ENCODE data around the gene RNPS1.
"Not testable (repeated sequence)": the region's sequence is repeated elsewhere in the genome, so short reads cannot be mapped to it uniquely, and the experiment has no call there.

RNPS1 gene

DNA sequence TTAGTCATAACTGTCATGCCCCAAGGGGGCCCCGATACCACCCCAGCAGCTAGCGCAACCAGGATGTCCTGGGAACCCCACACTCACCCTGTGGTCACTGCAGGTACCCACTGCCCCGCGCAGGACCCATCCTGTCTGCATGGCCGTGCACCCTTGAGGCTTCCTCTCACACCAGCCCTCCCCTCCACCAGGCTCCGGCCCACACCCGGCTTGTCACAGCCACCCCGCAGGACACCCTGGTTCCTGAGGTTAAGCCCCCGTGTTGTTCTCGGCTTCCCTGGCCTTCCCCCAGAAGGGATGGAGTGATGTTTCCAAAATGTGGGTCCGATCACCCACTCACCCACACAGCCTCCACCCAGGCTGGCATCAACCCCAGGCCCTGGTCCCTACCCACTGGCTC, 24.1 kb downstream of the RNPS1 start:
- no peak overlapping the region for H3K27ac Mint-ChIP-seq (ENCODE audit: low read depth)
- H3K4me1 Mint-ChIP-seq = no peaks in the 10 kb centered on the region
- no peak overlapping the region for H3K4me3 Mint-ChIP-seq
- H3K9me3 Mint-ChIP-seq = no peaks in the 10 kb centered on the region
- peaks cover 6% of the 10 kb centered on the region for H3K36me3 Mint-ChIP-seq (ENCODE audit: insufficient read depth)
- DNase-seq (ENCODE audit: low spot score in 2 of 2) (no peak), ATAC-seq (replicated peaks; ENCODE audit: extremely low read depth, poor library complexity, severe bottlenecking) (no peak)
- H3K27me3 Mint-ChIP-seq = no peaks in the 10 kb centered on the region

- Mint-ChIP-seq H3K27ac (ENCODE audit: low read depth) (no peak overlapping the region), H3K36me3 (ENCODE audit: insufficient read depth) (peaks cover 6% of the 10 kb centered on the region), H3K27me3 (no peaks in the 10 kb centered on the region), H3K9me3 (no peaks in the 10 kb centered on the region), H3K4me1 (no peaks in the 10 kb centered on the region), H3K4me3 (no peak overlapping the region)
- no peak for ATAC-seq (replicated peaks; ENCODE audit: extremely low read depth, poor library complexity, severe bottlenecking)
- no peak for DNase-seq (ENCODE audit: low spot score in 2 of 2)
Measured at GRCh38 chr16:2243031-2243528, 24.8 kb downstream of the RNPS1 start.

DNA sequence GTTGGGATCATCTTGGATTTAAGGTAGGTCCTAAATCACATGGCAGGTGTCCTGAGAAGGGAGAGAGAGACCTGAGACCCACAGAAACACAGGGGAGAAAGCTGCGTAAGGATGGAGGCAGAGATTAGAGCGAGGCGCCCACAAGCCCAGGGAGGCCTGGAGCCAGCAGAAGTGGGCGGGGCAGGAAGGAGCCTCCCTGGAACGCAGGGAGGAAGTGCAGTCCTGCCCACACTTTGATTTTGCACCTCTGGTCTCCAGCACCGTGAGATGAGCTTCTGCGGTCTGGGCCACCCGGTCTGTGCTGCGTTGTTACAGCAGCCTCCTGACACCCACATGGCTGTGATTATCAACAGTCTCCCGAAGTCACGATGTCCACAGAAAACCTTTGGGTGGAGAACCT, 25.3 kb downstream of the RNPS1 start:
- no peak overlapping the region for H3K4me3 Mint-ChIP-seq
- no peak for ATAC-seq (replicated peaks; ENCODE audit: extremely low read depth, poor library complexity, severe bottlenecking)
- no peaks in the 10 kb centered on the region for H3K4me1 Mint-ChIP-seq
- peaks cover 6% of the 10 kb centered on the region for H3K36me3 Mint-ChIP-seq (ENCODE audit: insufficient read depth)
- H3K27ac Mint-ChIP-seq (ENCODE audit: low read depth) = no peak overlapping the region
- no peaks in the 10 kb centered on the region for H3K27me3 Mint-ChIP-seq
- no peaks in the 10 kb centered on the region for H3K9me3 Mint-ChIP-seq
- DNase-seq (ENCODE audit: low spot score in 2 of 2) = no peak

DNA sequence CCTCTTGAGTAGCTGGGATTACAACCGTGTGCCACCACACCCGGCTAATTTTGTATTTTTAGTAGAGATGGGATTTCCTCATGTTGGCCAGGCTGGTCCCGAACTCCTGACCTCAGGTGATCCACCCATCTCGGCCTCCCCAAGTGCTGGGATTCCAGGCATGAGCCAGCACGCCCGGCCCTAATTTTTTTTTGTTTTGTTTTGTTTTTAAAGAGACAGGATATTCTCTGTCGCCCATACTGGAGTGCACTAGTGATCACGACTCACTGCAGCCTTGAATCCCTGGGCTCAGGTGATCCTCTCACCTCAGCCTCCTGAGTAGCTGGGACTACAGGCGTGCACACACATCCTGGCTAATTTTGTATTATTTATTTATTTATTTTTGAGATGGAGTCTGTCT, 27.6 kb downstream of the RNPS1 start:
- not testable (repeated sequence) for H3K27ac Mint-ChIP-seq (ENCODE audit: low read depth); H3K27me3 Mint-ChIP-seq; H3K4me3 Mint-ChIP-seq; H3K9me3 Mint-ChIP-seq; H3K4me1 Mint-ChIP-seq; H3K36me3 Mint-ChIP-seq (ENCODE audit: insufficient read depth); ATAC-seq (replicated peaks; ENCODE audit: extremely low read depth, poor library complexity, severe bottlenecking); DNase-seq (ENCODE audit: low spot score in 2 of 2)

- DNase-seq (ENCODE audit: low spot score in 2 of 2) (no peak), ATAC-seq (replicated peaks; ENCODE audit: extremely low read depth, poor library complexity, severe bottlenecking) (no peak)
- no peaks in the 10 kb centered on the region for H3K27me3 Mint-ChIP-seq
- no peak overlapping the region for H3K27ac Mint-ChIP-seq (ENCODE audit: low read depth)
- H3K9me3 Mint-ChIP-seq = no peaks in the 10 kb centered on the region
- H3K4me1 Mint-ChIP-seq = no peaks in the 10 kb centered on the region
- H3K4me3 Mint-ChIP-seq = no peak overlapping the region
- H3K36me3 Mint-ChIP-seq (ENCODE audit: insufficient read depth) = peaks cover 3% of the 10 kb centered on the region
Measured at GRCh38 chr16:2238838-2239675, 28.9 kb downstream of the RNPS1 start.

GRCh38 chr16:2238150-2238837, 29.6 kb downstream of the RNPS1 start:
- H3K27me3 Mint-ChIP-seq = no peaks in the 10 kb centered on the region
- no peaks in the 10 kb centered on the region for H3K9me3 Mint-ChIP-seq
- no peaks in the 10 kb centered on the region for H3K4me1 Mint-ChIP-seq
- H3K36me3 Mint-ChIP-seq (ENCODE audit: insufficient read depth) = peaks cover 3% of the 10 kb centered on the region
- H3K27ac Mint-ChIP-seq (ENCODE audit: low read depth) = no peak overlapping the region
- DNase-seq (ENCODE audit: low spot score in 2 of 2) (no peak), ATAC-seq (replicated peaks; ENCODE audit: extremely low read depth, poor library complexity, severe bottlenecking) (no peak)
- no peak overlapping the region for H3K4me3 Mint-ChIP-seq

GRCh38 chr16:2237493-2238149, 30.3 kb downstream of the RNPS1 start:
- peaks cover 5% of the 10 kb centered on the region for H3K36me3 Mint-ChIP-seq (ENCODE audit: insufficient read depth)
- DNase-seq (ENCODE audit: low spot score in 2 of 2) (no peak), ATAC-seq (replicated peaks; ENCODE audit: extremely low read depth, poor library complexity, severe bottlenecking) (no peak)
- H3K9me3 Mint-ChIP-seq = no peaks in the 10 kb centered on the region
- no peak overlapping the region for H3K4me3 Mint-ChIP-seq
- H3K27ac Mint-ChIP-seq (ENCODE audit: low read depth) = no peak overlapping the region
- H3K27me3 Mint-ChIP-seq = no peaks in the 10 kb centered on the region
- no peaks in the 10 kb centered on the region for H3K4me1 Mint-ChIP-seq

GRCh38 chr16:2237102-2237482, 30.8 kb downstream of the RNPS1 start:
- no peaks in the 10 kb centered on the region for H3K4me1 Mint-ChIP-seq
- ATAC-seq (replicated peaks; ENCODE audit: extremely low read depth, poor library complexity, severe bottlenecking) = no peak
- H3K9me3 Mint-ChIP-seq = no peaks in the 10 kb centered on the region
- H3K27ac Mint-ChIP-seq (ENCODE audit: low read depth) = no peak overlapping the region
- H3K4me3 Mint-ChIP-seq = no peak overlapping the region
- peaks cover 7% of the 10 kb centered on the region for H3K36me3 Mint-ChIP-seq (ENCODE audit: insufficient read depth)
- no peaks in the 10 kb centered on the region for H3K27me3 Mint-ChIP-seq
- DNase-seq (ENCODE audit: low spot score in 2 of 2) = no peak

GRCh38 chr16:2236337-2237101, 31.4 kb downstream of the RNPS1 start, which contains the start of gene DNASE1L2:
Gene DNASE1L2 (plus strand): TSS chr16:2236444. CDS start chr16:2236817, 373 bp downstream.
- DNase-seq (ENCODE audit: low spot score in 2 of 2) = no peak
- H3K4me3 Mint-ChIP-seq = no peak within 1 kb of the TSS
- no peak for ATAC-seq (replicated peaks; ENCODE audit: extremely low read depth, poor library complexity, severe bottlenecking)
- peaks cover 7% of the 10 kb centered on the region for H3K36me3 Mint-ChIP-seq (ENCODE audit: insufficient read depth)
- no peaks in the 10 kb centered on the region for H3K9me3 Mint-ChIP-seq
- no peak within 1 kb of the TSS for H3K27ac Mint-ChIP-seq (ENCODE audit: low read depth)
- H3K27me3 Mint-ChIP-seq = no peaks in the 10 kb centered on the region
- no peaks in the 10 kb centered on the region for H3K4me1 Mint-ChIP-seq

DNA sequence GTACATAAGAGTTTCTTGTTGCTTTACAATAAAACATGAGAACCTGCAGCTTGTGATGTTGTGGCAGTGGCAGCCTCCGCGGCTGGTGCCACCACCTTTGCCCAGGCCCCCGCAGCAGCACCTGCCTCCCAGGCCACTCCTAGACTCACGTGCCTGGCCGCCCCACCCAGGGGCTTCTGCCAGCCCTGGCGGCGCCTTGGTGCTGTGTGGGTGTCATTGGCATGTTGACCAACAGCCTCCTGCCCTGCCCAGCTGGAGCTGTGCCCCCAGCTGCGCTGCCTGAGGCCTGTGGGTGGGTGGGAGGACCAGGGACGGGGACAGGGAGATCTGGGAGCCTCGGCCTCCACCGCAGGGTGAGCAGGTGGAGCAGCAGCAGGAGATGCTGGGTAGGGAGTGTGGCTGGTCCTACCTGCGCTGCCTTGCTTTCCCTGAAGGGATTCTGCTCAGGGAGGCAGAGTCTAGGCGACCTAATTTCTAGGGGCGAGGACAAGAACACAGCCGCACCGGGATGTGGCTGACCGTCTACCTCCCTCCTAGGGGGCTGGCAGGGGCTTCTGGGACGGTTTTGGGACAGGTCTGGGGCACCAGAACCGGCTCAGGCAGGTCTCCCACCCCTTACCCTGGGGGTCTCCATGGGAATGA, 32.1 kb downstream of the RNPS1 start:
- Mint-ChIP-seq H3K36me3 (ENCODE audit: insufficient read depth) (peaks cover 7% of the 10 kb centered on the region), H3K27me3 (no peaks in the 10 kb centered on the region), H3K27ac (ENCODE audit: low read depth) (no peak overlapping the region), H3K9me3 (no peaks in the 10 kb centered on the region), H3K4me1 (no peaks in the 10 kb centered on the region), H3K4me3 (no peak overlapping the region)
- ATAC-seq (replicated peaks; ENCODE audit: extremely low read depth, poor library complexity, severe bottlenecking) (no peak), DNase-seq (ENCODE audit: low spot score in 2 of 2) (no peak)

DNA sequence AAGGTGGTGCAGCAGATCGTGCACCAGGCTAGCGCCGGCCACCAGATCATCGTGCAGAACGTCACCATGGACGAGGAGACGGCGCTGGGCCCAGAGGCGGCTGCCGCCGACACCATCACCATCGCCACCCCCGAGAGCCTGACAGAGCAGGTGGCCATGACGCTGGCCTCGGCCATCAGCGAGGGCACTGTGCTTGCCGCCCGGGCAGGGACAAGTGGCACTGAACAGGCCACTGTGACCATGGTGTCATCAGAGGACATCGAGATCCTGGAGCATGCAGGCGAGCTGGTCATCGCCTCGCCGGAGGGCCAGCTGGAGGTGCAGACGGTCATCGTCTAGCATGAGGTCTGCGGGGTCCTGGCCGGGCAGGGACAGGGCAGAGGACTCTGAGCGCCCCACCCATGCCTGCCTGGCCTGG, 32.7 kb downstream of the RNPS1 start:
- no peak overlapping the region for H3K27ac Mint-ChIP-seq (ENCODE audit: low read depth)
- no peak for DNase-seq (ENCODE audit: low spot score in 2 of 2)

DNA sequence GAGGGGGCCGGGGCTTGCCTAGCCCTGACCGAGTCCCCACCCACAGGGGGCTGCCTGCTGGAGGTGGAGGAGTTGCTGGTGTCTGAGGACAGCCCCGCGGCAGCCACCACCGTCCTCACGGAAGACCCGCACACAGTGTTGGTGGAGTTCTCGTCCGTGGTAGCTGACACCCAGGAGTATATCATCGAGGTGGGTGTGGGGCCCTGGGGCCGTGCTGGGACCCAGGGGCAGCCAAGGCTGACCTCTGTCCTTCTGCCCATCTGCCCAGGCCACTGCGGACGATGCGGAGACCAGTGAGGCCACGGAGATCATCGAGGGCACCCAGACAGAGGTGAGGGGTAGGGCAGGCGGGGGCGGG, 33.1 kb downstream of the RNPS1 start:
- ATAC-seq (replicated peaks; ENCODE audit: extremely low read depth, poor library complexity, severe bottlenecking) (no peak), DNase-seq (ENCODE audit: low spot score in 2 of 2) (no peak)
- Mint-ChIP-seq H3K9me3 (no peaks in the 10 kb centered on the region), H3K27ac (ENCODE audit: low read depth) (no peak overlapping the region), H3K36me3 (ENCODE audit: insufficient read depth) (peaks cover 8% of the 10 kb centered on the region), H3K4me3 (no peak overlapping the region), H3K27me3 (no peaks in the 10 kb centered on the region), H3K4me1 (no peaks in the 10 kb centered on the region)

More for the DNA sequence above, 32.7 kb downstream of the RNPS1 start:
- no peak for ATAC-seq (replicated peaks; ENCODE audit: extremely low read depth, poor library complexity, severe bottlenecking)
- peaks cover 8% of the 10 kb centered on the region for H3K36me3 Mint-ChIP-seq (ENCODE audit: insufficient read depth)
- H3K4me1 Mint-ChIP-seq = no peaks in the 10 kb centered on the region
- no peaks in the 10 kb centered on the region for H3K9me3 Mint-ChIP-seq
- no peaks in the 10 kb centered on the region for H3K27me3 Mint-ChIP-seq
- no peak overlapping the region for H3K4me3 Mint-ChIP-seq

All from central memory CD8-positive, alpha-beta T cell (primary cell).